GM13976 (cell line): ENCODE measurements around the gene SPARC.
"Not testable (repeated sequence)": the region's sequence is repeated elsewhere in the genome, so short reads cannot be mapped to it uniquely, and the experiment has no call there.

Source experiments
- DNase-seq: peaks from one replicate; pipeline ENCODE4 v3.0.0; 2012; ENCODE audit warnings: low spot score
- in situ Hi-C: fragments of 300-500 bp; cut with MboI; formaldehyde crosslinking; loops from one replicate; pipeline ENCODE4 v1.12.0; 2022; ENCODE audit warnings: low sequenced_read_pairs, mixed read lengths, inconsistent platforms; ENCODE audit not compliant: unreplicated experiment
- TF ChIP-seq, protein P1 (sequence below): IDR thresholded peaks from 2 replicates; pipeline ENCODE4 v1.5.1; 2012; ENCODE audit warnings: borderline replicate concordance, mild to moderate bottlenecking; ENCODE audit not compliant: insufficient read depth; ENCODE audit errors: extremely low read depth, missing control alignments, control extremely low read depth

SPARC gene

GRCh38 chr5:151703227-151703626 lies 16.5 kb upstream of the SPARC start:
- TF ChIP-seq, protein P1, sequence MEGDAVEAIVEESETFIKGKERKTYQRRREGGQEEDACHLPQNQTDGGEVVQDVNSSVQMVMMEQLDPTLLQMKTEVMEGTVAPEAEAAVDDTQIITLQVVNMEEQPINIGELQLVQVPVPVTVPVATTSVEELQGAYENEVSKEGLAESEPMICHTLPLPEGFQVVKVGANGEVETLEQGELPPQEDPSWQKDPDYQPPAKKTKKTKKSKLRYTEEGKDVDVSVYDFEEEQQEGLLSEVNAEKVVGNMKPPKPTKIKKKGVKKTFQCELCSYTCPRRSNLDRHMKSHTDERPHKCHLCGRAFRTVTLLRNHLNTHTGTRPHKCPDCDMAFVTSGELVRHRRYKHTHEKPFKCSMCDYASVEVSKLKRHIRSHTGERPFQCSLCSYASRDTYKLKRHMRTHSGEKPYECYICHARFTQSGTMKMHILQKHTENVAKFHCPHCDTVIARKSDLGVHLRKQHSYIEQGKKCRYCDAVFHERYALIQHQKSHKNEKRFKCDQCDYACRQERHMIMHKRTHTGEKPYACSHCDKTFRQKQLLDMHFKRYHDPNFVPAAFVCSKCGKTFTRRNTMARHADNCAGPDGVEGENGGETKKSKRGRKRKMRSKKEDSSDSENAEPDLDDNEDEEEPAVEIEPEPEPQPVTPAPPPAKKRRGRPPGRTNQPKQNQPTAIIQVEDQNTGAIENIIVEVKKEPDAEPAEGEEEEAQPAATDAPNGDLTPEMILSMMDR = no peak
- peak; percentile 44 for DNase-seq
- in situ Hi-C loops = no loop called here

GRCh38 chr5:151700820-151701219 lies 14.1 kb upstream of the SPARC start:
- in situ Hi-C loops = no loop called here
- TF ChIP-seq, protein P1 = no peak
- DNase-seq = peak; percentile 44

- peak; percentile 40 for DNase-seq
- in situ Hi-C loops = no loop called here
- TF ChIP-seq, protein P1 = no peak
These were observed 13.6 kb upstream of the SPARC start for GRCh38 chr5:151700296-151700695.

GRCh38 chr5:151699071-151699901 lies 12.6 kb upstream of the SPARC start:
- in situ Hi-C loops = no loop called here
- no peak for DNase-seq
- TF ChIP-seq, protein P1 = no peak

DNA sequence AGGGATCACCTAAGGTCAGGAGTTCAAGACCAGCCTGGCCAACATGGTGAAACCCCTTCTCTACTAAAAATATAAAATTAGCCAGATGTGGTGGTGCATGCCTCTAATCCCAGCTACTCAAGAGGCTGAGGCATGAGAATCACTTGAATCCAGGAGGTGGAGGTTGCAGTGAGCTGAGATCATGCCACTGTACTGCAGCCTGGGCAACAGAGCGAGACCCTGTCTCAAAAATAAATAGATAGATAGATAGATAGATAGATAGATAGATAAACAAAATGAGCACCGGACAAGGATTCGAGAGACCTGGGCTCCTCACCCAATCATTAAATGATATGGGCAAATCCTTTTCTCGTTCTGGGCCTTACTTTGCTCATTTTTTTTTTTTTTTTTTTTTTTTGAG lies 11.4 kb upstream of the SPARC start:
- in situ Hi-C loops = not testable (repeated sequence)

DNA sequence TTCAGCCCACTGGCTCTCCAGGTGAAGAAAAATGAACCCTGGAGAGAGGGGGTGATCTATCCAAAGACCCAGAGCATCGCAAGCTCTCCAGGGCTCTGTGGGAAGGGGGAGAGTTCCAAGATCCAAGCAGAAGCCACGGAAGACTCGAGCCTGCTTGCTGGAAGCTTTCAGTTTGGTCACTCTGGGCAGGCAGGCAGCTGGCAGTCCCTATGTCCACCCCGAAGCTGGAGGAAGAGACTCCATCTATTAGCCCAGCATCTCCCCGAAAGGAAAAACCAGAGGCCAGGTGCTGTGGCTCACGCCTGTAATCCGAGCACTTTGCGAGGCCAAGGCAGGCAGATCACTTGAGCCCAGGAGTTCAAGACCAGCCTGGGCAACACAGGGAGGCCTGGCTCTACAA lies 10.7 kb upstream of the SPARC start:
- TF ChIP-seq, protein P1 = no peak
- in situ Hi-C loops = no loop called here
- no peak for DNase-seq

More for the DNA sequence above, 11.4 kb upstream of the SPARC start:
- not testable (repeated sequence) for DNase-seq

DNA sequence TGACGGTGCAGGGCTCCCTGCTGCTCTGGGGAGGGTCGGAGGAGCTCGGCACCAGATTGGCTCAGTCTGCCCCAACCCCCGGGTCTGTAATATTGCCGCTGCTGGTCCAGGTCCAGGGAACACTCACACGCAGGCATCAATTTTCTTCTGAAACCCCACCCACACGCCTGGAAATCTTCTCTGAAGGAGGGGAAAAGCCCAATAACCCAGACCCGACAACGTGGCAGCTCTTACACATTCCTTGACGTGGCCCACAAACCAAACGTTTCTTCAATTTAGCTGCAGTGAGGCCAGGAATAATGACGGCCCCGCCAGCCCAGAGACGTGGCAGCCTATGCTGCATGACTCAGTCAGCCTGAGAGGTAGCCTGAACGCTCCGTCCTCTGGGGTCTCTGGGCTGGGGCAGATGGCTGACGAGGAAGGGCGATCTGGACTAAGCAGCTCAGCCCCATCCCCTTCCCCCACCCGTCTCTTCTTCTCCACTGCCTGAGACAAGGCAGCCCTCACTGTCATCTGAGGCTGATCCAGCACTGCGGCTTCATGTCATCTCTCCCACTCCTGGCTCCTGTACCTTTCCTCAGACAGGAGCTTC lies 9.9 kb upstream of the SPARC start:
- TF ChIP-seq, protein P1 = no peak

More for the DNA sequence above, 9.9 kb upstream of the SPARC start:
- in situ Hi-C loops = no loop called here
- DNase-seq = no peak
